ENCODE data around the gene PGLYRP4.

Gene PGLYRP4

GRCh38 chr1:153368495-153368894, 19.9 kb upstream of the PGLYRP4 start:
- in situ Hi-C loops (cut with HindIII; ENCODE audit: low pct_unique_long_range_greater_than_20kb, low sequenced_read_pairs), result no loop called here
- no peak for TF ChIP-seq JUND (IDR thresholded peaks at IDR 0.05; ENCODE audit: low read depth)

GRCh38 chr1:153367090-153367489, 18.4 kb upstream of the PGLYRP4 start:
- no peak for DNase-seq (ENCODE audit: low read depth in 1 of 2, low spot score in 1 of 2)
- no peak for TF ChIP-seq JUND (IDR thresholded peaks at IDR 0.05; ENCODE audit: low read depth)
- in situ Hi-C loops (cut with HindIII; ENCODE audit: low pct_unique_long_range_greater_than_20kb, low sequenced_read_pairs), result no loop called here

More at GRCh38 chr1:153368495-153368894, 19.9 kb upstream of the PGLYRP4 start:
- DNase-seq (ENCODE audit: low read depth in 1 of 2, low spot score in 1 of 2), result no peak

- no peak for DNase-seq (ENCODE audit: low read depth in 1 of 2, low spot score in 1 of 2)
- TF ChIP-seq JUND (IDR thresholded peaks at IDR 0.05; ENCODE audit: low read depth), result no peak
- in situ Hi-C loops (cut with HindIII; ENCODE audit: low pct_unique_long_range_greater_than_20kb, low sequenced_read_pairs), result no loop called here
Measured at GRCh38 chr1:153366261-153366660, 17.6 kb upstream of the PGLYRP4 start.

- no peak for DNase-seq (ENCODE audit: low read depth in 1 of 2, low spot score in 1 of 2)
- TF ChIP-seq JUND (IDR thresholded peaks at IDR 0.05; ENCODE audit: low read depth), result no peak
- in situ Hi-C loops (cut with HindIII; ENCODE audit: low pct_unique_long_range_greater_than_20kb, low sequenced_read_pairs), result no loop called here
Measured at GRCh38 chr1:153365696-153366095, 17.1 kb upstream of the PGLYRP4 start.

DNA sequence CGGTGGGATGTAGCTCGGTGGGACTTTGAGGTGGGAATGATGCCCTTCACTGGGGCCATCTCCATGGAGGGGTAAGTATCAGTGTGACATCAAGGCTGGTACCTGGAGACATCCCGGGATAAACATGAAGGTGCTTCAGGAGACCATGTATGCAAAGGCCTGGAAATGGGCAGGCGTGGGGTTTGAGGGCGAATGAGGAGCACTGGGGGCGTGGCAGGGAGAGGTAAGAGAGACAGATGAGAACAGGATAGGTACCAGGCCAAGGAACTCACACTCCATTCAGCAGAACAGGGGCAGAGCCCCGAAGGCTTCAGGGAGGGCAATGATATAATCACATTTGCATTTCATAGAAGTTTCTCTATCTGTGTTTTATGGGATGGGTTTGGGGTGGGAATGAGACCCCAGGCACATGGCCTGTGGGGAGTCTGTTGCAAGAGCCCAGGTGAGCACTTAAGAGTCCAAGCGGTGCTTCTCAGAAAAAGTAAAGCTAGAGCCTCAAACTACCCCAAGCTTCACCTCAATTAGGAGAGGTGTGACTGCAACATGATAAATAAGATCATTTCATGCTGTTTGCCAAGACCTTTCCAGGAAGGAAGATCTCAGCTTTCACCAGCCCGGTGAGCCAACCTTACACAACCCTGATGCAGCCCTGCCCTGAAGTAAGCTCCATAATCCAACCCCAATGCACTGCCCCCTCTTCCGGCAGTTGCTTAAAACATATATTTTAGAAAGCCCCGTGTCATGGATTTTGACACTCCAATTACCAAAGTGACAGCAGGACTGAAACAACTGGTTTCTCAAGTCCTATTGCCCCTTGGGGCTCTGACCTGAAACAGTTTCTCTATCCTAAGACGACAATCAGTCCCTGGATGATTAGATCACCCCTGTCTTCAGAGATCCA, 16.4 kb upstream of the PGLYRP4 start:
- in situ Hi-C loops (cut with HindIII; ENCODE audit: low pct_unique_long_range_greater_than_20kb, low sequenced_read_pairs), result no loop called here
- DNase-seq (ENCODE audit: low read depth in 1 of 2, low spot score in 1 of 2), result peak in 1 of 2 experiments; percentile 88
- TF ChIP-seq JUND (IDR thresholded peaks at IDR 0.05; ENCODE audit: low read depth), result no peak

GRCh38 chr1:153364156-153364555, 15.5 kb upstream of the PGLYRP4 start:
- in situ Hi-C loops (cut with HindIII; ENCODE audit: low pct_unique_long_range_greater_than_20kb, low sequenced_read_pairs), result no loop called here
- TF ChIP-seq JUND (IDR thresholded peaks at IDR 0.05; ENCODE audit: low read depth), result peak; percentile 55; the same call in 1 of the 2 replicates

GRCh38 chr1:153363641-153364040, 15.0 kb upstream of the PGLYRP4 start:
- no peak for DNase-seq (ENCODE audit: low read depth in 1 of 2, low spot score in 1 of 2)
- in situ Hi-C loops (cut with HindIII; ENCODE audit: low pct_unique_long_range_greater_than_20kb, low sequenced_read_pairs), result no loop called here
- TF ChIP-seq JUND (IDR thresholded peaks at IDR 0.05; ENCODE audit: low read depth), result no peak

More at GRCh38 chr1:153364156-153364555, 15.5 kb upstream of the PGLYRP4 start:
- DNase-seq (ENCODE audit: low read depth in 1 of 2, low spot score in 1 of 2), result peak; percentile 69 to 98

GRCh38 chr1:153362187-153362775, 13.6 kb upstream of the PGLYRP4 start:
- in situ Hi-C loops (cut with HindIII; ENCODE audit: low pct_unique_long_range_greater_than_20kb, low sequenced_read_pairs), result no loop called here
- no peak for DNase-seq (ENCODE audit: low read depth in 1 of 2, low spot score in 1 of 2)
- no peak for TF ChIP-seq JUND (IDR thresholded peaks at IDR 0.05; ENCODE audit: low read depth)

DNA sequence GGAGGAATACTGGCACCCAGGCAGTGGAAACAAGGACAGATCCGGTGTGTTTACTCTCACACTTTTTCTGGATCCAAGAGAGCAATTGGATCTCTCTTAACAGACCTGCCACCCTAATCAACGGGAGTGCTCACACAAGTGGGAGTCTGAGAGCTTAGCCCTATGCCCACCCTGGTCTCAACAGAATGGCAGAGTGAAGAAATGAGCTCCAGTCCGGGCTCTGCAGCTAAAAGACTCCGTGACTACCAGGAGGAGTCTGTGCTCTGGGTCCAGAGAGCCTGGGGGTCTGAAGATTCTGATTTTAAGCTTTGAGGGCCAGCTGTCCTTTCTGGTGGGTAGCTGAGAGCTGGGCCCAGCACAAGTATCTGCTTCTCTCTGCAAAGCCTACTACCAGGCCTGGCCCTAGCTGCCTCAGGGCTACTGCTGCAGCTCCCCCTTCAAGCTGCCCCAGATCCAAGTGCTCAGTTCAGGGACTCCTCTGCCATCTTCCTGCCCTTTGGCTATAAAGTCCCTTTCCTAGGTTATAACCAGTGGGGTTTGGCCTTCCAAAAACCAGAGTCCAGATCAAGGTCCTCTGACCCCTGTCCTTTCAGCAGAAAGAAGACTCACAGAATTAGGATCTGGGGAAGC, 13.0 kb upstream of the PGLYRP4 start:
- no peak for TF ChIP-seq JUND (IDR thresholded peaks at IDR 0.05; ENCODE audit: low read depth)
- in situ Hi-C loops (cut with HindIII; ENCODE audit: low pct_unique_long_range_greater_than_20kb, low sequenced_read_pairs), result no loop called here
- no peak for DNase-seq (ENCODE audit: low read depth in 1 of 2, low spot score in 1 of 2)

DNA sequence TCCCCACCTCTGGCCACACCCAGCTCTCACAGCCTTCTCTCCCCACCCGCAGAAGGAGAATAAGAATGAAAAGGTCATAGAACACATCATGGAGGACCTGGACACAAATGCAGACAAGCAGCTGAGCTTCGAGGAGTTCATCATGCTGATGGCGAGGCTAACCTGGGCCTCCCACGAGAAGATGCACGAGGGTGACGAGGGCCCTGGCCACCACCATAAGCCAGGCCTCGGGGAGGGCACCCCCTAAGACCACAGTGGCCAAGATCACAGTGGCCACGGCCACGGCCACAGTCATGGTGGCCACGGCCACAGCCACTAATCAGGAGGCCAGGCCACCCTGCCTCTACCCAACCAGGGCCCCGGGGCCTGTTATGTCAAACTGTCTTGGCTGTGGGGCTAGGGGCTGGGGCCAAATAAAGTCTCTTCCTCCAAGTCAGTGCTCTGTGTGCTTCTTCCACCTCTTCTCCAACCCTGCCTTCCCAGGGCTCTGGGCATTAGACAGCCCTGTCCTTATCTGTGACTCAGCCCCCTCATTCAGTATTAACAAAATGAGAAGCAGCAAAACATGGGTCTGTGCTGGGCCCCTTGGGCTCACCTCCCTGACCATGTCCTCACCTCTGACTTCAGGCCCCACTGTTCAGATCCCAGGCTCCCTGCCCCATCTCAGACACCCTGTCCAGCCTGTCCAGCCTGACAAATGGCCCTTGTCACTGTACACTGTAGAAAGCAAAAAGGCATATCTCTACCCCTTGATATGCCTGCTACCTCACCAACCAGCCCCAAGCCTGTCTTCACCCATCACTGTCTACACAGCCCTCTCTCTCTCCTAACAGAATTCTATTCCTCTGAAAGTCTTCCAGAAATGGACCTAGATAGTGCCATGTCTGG, 12.2 kb upstream of the PGLYRP4 start:
- in situ Hi-C loops (cut with HindIII; ENCODE audit: low pct_unique_long_range_greater_than_20kb, low sequenced_read_pairs), result no loop called here
- no peak for TF ChIP-seq JUND (IDR thresholded peaks at IDR 0.05; ENCODE audit: low read depth)
- no peak for DNase-seq (ENCODE audit: low read depth in 1 of 2, low spot score in 1 of 2)

DNA sequence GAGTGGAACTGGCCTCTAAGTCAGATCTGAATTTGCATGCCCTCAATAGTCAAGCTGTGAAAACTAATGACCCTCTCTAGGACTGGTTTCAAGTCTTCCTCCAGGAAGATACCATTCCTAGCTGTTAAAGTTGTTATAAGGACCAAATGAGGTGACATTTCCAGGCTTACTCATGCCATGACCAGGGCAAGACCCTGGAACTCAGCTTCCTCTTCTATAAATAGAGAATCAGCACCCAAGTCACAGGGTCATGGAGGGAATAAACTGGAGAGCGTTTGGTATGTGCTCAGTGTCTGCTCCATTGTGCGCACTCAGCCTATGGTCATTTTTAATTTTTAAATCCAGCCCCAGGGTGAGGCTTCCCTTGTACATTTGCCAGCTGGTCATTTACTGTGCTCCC, 11.5 kb upstream of the PGLYRP4 start:
- DNase-seq (ENCODE audit: low read depth in 1 of 2, low spot score in 1 of 2), result no peak
- TF ChIP-seq JUND (IDR thresholded peaks at IDR 0.05; ENCODE audit: low read depth), result no peak
- in situ Hi-C loops (cut with HindIII; ENCODE audit: low pct_unique_long_range_greater_than_20kb, low sequenced_read_pairs), result no loop called here

GRCh38 chr1:153359241-153359640, 10.6 kb upstream of the PGLYRP4 start:
- no peak for DNase-seq (ENCODE audit: low read depth in 1 of 2, low spot score in 1 of 2)
- in situ Hi-C loops (cut with HindIII; ENCODE audit: low pct_unique_long_range_greater_than_20kb, low sequenced_read_pairs), result no loop called here
- no peak for TF ChIP-seq JUND (IDR thresholded peaks at IDR 0.05; ENCODE audit: low read depth)
